ENCODE results near the gene SLC4A8.
A peak's percentile ranks its signal among the peaks of the same experiment; 100 is the strongest.
"Not testable (repeated sequence)": the region's sequence is repeated elsewhere in the genome, so short reads cannot be mapped to it uniquely, and the experiment has no call there.

Gene SLC4A8

GRCh38 chr12:51482929-51483697, 58.5 kb downstream of the SLC4A8 start:
- peak; percentile 4 for DNase-seq

DNA sequence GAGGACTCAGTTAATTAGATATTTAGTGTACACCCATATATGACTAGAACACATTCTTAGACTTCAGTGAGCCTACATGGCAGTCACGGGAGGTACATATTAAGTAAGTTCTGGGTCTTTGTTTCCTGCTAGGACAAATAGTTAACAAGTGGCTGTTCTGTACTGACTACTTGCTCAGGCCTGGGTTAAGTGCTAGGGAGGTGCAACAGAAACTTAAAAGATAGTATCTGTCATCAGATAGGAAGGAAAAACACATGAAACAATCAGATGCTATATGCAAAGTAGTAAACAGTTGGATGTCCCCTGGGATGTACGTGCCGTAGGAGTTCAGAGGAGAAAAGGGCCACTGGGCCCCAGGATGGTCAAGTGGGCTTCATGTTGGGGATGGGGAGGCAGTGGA, 59.5 kb downstream of the SLC4A8 start:
- DNase-seq = no peak

DNA sequence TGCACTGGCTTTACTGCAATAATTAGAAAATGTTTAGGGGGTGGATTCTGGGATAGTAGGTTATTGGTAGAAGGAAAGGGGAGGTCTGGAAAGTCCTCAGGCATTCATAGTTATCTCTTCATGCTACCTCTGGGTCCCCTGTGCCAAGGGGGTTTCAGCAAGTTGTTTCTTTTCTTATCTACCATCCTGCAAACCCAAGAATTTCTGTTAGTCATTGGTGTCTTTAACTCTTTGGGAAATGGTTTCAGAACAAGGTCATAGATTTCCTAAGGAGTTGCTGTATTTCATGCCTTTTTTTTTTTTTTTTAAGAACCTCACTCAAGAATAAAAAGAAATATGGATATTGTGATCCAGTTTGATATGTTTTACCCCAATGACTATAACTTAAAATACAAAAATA, 63.6 kb downstream of the SLC4A8 start:
- DNase-seq = no peak

DNA sequence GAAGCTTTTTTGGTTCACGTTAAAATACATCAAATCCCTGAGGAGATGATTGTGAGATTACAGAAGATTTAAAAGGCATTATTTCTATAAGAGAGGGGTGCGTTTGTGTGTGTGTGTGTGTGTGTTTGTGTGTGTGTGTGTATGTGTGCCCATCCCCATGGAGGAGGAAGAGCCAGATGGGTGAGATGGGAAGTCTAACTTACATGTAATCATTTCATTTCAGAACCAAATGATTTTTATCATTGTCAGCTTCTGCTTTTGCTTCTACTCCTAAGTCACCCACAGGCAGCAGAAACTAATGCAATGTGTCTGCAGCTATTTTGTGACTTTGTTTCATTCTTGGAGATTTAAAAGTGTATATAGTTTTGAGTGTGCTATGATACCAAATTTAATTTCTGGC, 68.7 kb downstream of the SLC4A8 start:
- no peak for DNase-seq

DNA sequence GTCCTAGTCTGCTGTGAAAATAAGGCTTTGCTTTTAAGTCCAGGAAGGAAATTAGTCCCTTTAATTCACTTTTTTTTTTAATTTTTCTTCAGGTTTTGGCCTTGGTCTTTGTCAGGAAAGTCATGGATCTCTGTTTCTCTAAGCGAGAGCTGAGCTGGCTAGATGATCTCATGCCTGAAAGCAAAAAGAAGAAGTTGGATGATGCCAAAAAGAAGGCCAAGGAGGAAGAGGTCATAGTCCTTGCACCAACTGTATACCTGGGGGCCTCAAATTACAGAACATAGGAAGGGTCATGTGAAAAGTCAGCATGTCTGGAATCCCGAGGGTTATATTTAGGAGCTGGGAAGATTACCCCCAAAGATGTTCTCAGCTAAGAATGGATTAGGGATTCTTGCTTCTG, 72.3 kb downstream of the SLC4A8 start:
- no peak for DNase-seq

DNA sequence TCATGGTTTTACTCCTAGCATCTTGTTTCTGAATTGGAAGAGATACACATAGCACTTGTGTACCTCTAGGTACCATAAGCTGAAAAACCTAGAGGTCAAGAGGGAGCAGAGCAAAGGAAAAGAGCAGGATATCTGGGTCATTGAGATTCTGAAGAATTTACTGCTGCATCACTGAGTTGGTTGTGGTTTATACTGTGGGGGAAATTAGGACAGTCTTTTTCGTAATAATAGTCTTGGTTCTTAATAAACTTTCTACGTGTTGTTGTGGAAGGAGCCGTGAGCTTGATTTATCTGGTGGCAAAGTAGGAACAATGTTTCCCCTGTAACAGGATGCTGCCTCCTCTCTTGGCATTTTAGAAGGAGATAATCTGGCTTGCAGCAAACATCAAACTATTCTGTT, 80.2 kb downstream of the SLC4A8 start:
- no peak for DNase-seq

- DNase-seq = no peak
Observed at GRCh38 chr12:51505360-51506105, 80.9 kb downstream of the SLC4A8 start.

DNA sequence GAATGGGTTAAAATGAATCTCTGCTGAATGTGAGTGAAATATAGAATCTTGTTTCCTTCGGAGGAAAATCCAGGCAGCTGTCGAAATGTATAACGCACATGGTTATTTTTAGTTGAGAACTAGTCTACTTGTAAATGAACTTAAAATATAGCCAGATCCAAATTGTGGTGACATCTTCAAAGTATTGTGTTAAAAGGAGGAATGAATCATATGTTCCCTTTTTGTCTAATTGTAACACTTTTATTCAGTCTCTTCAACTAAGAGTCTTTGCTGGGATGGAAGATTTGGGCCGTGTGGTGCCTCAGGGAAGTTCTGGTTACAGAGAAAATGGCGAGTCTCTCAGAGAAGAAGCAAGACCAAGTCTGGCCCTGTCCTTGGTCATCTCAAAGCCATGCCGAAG, 82.5 kb downstream of the SLC4A8 start:
- DNase-seq = no peak

DNA sequence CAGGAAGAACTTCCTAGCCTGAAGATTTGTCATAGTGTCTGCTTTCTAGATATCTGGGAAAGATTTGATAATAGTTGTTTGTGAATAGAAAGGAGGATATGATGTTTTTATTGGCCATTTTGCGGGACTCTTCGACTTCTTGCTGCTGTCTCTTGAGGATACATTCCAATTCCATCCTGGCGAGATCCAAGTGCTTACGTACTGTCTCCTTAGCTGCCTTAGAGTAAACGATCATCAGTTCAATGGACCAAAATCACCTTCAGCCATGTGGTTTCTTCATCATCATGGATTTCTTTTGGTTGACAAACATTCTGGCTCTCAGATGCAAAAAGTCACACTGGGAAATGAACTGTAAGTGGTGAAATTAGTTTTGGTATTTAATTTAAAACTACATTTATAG, 83.7 kb downstream of the SLC4A8 start:
- DNase-seq = no peak

DNA sequence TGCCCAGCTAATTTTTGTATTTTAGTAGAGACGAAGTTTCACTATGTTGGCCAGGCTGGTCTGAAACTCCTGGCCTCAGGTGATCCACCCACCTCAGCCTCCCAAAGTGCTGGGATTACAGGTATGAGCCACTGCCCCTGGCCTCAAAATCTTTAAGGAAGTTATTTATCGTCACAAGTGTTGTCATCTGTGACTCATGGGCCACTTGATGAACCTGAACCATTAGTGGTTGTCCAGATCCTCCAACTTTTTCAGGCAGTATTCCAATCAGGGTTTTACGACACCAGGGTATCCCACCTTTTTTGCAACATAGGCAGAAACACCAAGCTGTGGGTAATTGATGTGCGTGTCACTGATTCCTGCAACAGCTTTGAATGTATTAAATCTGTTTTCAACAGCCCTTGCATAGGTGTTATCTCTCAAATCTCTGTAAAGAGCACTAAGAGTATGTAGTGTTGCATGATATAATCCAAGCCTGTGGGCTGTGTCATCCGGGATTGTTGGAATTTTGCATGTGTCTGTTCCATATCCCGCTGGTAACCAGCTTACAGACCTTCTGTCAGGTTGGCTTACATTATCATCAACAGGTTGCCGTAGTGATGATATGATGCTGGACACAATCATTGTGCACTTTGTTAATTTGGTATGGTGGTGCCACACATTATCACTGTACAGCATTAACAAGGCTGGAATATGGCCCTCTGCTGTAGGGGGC, 87.1 kb downstream of the SLC4A8 start:
- no peak for DNase-seq

- DNase-seq = no peak
Observed at GRCh38 chr12:51512438-51512837, 87.8 kb downstream of the SLC4A8 start.

DNA sequence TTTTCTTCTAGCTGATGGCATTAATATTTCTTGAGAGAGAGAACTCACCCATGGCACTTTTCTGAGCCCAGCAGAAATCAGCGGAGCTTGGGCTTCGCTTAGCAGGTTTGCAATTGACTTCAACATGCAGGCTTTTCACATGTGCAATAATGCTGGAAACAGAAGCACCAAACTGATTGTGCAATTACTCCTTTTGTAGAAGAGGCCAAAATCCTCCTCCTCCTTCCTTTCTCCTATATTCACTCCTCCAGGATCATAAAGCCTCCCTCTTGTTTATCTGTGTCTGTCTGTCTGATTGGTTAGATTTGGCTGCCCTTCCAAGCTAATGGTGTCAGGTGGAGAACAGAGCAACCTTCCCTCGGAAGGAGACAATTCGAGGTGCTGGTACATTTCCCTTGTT, 90.4 kb downstream of the SLC4A8 start:
- DNase-seq = not testable (repeated sequence)

DNA sequence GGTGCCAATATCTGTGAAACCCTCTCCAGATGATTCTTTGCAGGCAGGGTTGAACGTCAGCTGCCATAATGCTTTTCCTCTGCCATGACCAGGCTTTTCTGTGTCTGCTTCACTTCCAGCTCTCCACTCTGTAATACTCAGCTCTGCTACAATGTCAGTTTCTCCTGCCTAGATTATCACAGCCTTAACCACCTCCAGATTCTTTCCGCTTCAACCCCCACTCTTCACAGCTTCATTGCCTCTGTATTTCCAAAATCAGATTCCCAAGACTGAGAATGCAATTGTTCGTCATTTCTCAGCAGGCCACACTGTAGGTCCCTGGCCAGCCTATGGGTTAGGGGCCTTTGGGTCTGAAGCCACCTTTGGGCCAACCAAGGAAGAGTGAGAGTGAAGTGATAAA, 92.7 kb downstream of the SLC4A8 start:
- DNase-seq = no peak

DNA sequence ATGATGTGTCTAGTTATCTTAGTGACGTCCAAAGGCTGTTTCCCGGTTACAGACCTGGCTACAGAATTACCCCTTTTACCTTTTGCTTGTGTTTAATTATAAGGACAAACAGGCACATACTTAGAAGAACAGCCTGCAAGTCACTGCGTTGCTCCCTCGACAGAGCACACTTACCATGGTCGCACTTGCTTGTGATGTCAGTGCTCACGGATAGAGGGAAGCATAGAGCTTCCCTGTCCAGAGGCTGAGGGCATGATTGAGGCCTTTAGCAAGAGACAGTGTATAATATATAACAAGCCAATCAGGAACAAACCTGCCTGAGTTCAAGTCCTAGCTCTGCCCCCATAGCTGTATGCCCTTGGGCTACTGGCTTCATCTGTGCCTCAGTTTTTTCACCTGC, 93.2 kb downstream of the SLC4A8 start:
- DNase-seq = no peak

- no peak for DNase-seq
Observed at GRCh38 chr12:51519755-51520154, 95.1 kb downstream of the SLC4A8 start.

DNA sequence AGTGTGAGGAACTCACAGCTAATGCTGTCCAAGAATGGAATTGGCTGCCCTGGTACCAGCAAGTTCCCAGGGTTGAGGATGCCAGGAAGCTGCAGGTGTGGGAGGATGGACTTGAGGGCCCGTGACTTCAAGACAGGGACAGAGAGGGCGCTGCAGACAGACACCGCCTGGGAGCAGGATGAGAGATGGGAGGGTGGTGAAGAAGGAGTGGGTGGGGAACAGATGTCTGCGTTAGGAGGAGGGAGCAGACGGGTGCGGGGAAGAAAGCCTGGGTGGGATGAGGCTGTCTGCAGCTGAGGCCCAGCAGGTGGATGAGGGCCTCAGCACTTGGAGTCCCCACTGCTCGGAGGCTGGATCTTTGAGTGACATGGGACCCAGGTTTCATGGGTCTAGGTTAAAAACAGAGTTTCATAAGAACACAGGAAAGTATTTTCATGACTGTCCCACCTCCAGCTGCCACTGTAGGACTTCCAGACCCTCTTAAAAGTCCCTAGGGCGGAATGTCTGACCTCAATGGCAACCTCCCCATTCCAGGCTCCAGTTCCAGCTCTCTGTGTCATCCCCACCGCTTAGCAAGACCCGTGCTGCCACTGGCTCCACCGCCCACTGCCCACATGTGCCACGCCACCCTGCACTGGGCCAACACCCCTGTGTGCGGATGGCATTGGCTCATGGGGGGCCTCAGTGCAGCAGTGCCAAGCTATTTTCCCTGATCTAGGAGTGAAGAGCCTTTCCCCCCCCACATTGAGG, 96.1 kb downstream of the SLC4A8 start:
- no peak for DNase-seq

DNA sequence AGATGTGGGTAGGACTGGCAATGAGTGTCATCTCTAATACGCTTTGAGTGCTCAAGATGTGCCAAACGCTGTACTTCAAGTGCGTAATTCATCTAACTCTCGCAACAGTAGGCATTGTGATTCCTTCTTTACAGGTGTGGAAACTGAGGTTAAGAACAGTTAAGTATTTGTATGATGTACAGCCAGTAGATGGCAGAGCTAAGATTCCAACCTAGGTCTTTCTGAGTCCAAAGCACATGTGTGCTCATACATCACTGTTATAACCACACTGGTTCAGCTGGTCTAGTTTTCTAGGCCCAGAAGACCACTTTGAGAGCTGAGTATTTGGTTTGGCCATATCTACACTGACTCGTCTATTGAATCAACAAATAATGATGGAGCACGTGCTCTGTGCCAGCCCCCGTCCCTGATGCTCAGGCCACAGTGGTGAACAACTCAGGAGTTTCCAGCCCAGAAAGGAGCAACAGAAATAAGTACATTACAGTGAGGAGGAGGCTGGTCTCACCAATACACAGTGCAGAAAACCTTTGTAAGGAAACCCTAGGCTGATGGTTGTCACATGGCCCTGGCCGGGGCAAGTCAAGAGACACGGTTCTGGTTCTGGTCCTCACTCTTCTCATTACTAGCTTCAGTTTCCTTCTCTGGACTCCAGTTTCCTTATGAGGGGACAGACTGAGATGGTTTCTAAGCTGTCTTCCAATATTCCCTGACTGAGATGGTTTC, 97.1 kb downstream of the SLC4A8 start:
- no peak for DNase-seq

DNA sequence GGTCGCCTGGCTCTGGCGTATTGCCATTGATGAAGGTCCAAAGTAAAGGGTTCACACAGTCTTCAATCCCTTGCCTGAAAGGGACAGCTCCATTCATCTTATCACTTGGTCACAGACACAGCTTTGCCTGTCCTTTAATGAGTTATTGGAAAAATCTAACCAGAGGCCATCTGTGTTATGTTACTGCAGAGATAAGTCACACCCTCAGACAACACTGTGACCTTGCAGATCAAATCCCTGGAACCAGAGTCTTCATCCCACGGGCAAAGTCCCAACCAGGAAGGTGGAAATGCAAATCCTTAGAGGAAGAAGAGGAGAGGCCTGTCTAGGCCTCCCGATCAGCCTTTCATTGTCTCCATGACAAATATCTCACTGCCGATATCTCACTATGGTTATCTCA, 98.1 kb downstream of the SLC4A8 start:
- DNase-seq = no peak

- no peak for DNase-seq
Observed at GRCh38 chr12:51524386-51524901, 99.8 kb downstream of the SLC4A8 start.

DNA sequence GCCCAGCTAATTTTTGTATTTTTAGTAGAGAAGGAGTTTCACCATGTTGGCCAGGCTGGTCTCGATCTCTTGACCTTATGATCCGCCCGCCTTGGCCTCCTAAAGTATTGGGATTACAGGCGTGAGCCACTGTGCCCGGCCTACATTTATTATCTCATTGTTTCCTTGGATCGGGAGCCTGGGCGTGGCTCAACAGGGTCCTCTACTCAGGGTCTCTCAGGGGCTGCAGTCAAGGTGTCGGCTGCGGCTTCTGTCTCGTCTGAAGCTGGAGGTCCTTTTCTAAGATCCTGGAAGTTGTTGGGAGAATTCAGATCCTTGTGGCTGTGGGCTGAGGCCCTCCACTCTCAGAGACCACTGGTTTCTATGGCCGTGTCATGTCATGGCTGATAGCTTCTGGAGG, 100.9 kb downstream of the SLC4A8 start:
- DNase-seq = no peak

DNA sequence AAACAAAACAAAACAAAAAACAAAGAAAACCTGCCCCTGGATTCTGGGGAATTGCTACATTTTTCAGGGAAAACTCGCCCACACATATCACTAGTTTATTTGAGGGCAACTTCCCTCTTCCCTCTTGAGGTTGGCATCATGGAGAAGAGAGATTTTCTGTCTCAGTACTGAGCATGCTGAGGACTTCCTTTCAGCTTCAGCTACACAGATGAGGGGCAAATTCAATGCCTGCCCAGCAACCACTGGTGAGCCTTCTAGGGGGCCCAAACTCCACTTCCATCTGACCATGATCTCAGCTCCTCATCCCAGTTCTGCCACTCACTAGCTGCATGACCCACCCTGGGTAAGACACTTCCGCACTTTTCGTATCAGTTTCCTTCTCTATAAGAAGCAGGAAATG, 103.3 kb downstream of the SLC4A8 start:
- DNase-seq = no peak

All from stimulated activated CD4-positive, alpha-beta T cell treated with anti-CD3 and anti-CD28 coated beads, Interleukin-12 subunit alpha, Interleukin-12 subunit beta, amount 100 ng/mL, for 4 hours (primary cell).